ENCODE data around the gene CASQ2. TPM values are rescaled to one million over a fixed set of nuclear protein-coding genes. Genes with fewer than 3 reads are reported as not detected.
A peak's percentile ranks its signal among the peaks of the same experiment; 100 is the strongest.

CASQ2 gene
- polyA plus RNA-seq, 1 donor (not counting 4 experiments of a cell fraction or from before 2014, with no cell fraction given), result 0.04 TPM

DNA sequence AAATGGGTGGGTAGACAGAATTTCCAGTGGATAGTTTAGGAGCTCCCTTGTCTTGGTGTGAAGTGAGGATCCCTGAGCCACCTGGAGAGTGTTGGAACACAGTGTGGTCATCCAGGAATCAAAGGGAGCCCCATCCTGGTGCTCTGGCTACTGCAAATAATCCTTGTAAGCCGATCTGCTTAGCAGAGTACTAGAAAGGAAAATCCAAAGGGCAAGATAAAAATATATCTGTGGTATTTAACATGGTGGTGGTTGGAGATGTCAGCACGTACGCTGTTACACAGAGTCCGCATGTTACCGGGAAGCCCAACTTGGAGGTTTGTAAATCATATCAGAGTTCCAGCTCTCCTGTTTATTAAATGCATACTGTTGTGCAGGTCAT, 87.8 kb downstream of the CASQ2 start:
- Histone ChIP-seq H3K27me3 (ENCODE audit: control insufficient read depth, extremely low read depth, insufficient read depth, low read length) (no peaks in the 10 kb centered on the region), H3K79me2 (ENCODE audit: control insufficient read depth, insufficient read depth, low read length) (peaks cover 11% of the 10 kb centered on the region), H3K27ac (ENCODE audit: control insufficient read depth, insufficient read depth, low read length) (peak overlapping the region; percentile 88), H3K9ac (ENCODE audit: control insufficient read depth, extremely low read depth, insufficient read depth, low read length) (peak overlapping the region; percentile 43), H2AFZ (ENCODE audit: control insufficient read depth, low read length) (no peak overlapping the region), H3K9me1 (ENCODE audit: control insufficient read depth, extremely low read depth, insufficient read depth, low read length) (peaks cover 10% of the 10 kb centered on the region), H3K36me3 (ENCODE audit: control insufficient read depth in 2 of 2, extremely low read depth in 1 of 2, insufficient read depth in 2 of 2, low read length in 2 of 2) (peaks cover 13 to 31% of the 10 kb centered on the region in 2 experiments), H3K9me3 (ENCODE audit: control insufficient read depth, low read depth, low read length) (no peaks in the 10 kb centered on the region), H3K4me3 (ENCODE audit: control insufficient read depth in 2 of 3, extremely low read depth in 1 of 3, insufficient read depth in 2 of 3, low read depth in 1 of 3, low read length in 3 of 3) (no peak overlapping the region), H4K20me1 (ENCODE audit: control insufficient read depth, extremely low read depth, insufficient read depth, low read length) (peaks cover 3% of the 10 kb centered on the region), H3K4me2 (ENCODE audit: control insufficient read depth, extremely low read depth, insufficient read depth, low read depth, low read length) (peak overlapping the region; percentile 10), H3K4me1 (ENCODE audit: control insufficient read depth, extremely low read depth, insufficient read depth, low read length) (peaks cover 51% of the 10 kb centered on the region)
- dilution Hi-C loops (cut with MboI; ENCODE audit: extremely low pct_ligation_motif_present, low sequenced_read_pairs), result no loop called here
- TF ChIP-seq, protein P1, sequence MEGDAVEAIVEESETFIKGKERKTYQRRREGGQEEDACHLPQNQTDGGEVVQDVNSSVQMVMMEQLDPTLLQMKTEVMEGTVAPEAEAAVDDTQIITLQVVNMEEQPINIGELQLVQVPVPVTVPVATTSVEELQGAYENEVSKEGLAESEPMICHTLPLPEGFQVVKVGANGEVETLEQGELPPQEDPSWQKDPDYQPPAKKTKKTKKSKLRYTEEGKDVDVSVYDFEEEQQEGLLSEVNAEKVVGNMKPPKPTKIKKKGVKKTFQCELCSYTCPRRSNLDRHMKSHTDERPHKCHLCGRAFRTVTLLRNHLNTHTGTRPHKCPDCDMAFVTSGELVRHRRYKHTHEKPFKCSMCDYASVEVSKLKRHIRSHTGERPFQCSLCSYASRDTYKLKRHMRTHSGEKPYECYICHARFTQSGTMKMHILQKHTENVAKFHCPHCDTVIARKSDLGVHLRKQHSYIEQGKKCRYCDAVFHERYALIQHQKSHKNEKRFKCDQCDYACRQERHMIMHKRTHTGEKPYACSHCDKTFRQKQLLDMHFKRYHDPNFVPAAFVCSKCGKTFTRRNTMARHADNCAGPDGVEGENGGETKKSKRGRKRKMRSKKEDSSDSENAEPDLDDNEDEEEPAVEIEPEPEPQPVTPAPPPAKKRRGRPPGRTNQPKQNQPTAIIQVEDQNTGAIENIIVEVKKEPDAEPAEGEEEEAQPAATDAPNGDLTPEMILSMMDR (optimal IDR thresholded peaks at IDR 0.05 in 1 of 3, IDR thresholded peaks at IDR 0.05 in 1 of 3, conservative IDR thresholded peaks at IDR 0.05 in 1 of 3; ENCODE audit: extremely low read depth in 1 of 3, insufficient read depth in 2 of 3, low read length in 3 of 3), result no peak
- no peak for TF ChIP-seq EZH2 (IDR thresholded peaks at IDR 0.05; ENCODE audit: low read length)
- no peak for FAIRE-seq
- no peak for DNase-seq (ENCODE audit: low read depth, low spot score)

DNA sequence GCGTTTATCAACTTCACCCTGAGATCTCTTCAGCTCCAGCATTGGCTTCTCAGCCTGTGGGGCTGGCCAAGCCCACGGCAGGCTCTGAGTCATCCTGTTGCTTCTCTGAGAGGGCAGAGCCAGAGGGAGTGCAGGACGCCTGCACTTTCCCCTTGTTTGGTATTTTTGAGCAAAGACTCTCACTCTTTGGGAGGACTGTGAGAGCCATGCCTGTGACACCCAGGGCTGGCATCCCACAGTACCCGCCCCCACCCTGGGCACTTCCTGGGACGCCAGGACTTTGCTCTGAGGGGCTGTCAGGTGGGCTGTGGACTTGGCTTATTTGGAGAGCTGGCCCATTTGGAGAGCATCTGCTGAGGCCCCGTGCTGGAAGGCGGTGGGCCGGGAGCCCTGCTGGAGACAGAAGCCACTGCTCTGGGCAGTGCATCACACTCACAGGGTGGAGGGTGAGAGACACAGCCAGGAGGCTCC, 89.3 kb downstream of the CASQ2 start:
- dilution Hi-C loops (cut with MboI; ENCODE audit: extremely low pct_ligation_motif_present, low sequenced_read_pairs), result no loop called here
- peaks cover 4 to 19% of the 10 kb centered on the region in 2 experiments for H3K36me3 ChIP-seq (ENCODE audit: control insufficient read depth in 2 of 2, extremely low read depth in 1 of 2, insufficient read depth in 2 of 2, low read length in 2 of 2)
- no peak overlapping the region for H3K4me3 ChIP-seq (ENCODE audit: control insufficient read depth in 2 of 3, extremely low read depth in 1 of 3, insufficient read depth in 2 of 3, low read depth in 1 of 3, low read length in 3 of 3)
- peaks cover 51% of the 10 kb centered on the region for H3K4me1 ChIP-seq (ENCODE audit: control insufficient read depth, extremely low read depth, insufficient read depth, low read length)
- H3K79me2 ChIP-seq (ENCODE audit: control insufficient read depth, insufficient read depth, low read length), result peaks cover 20% of the 10 kb centered on the region
- peak overlapping the region; percentile 43 for H3K9ac ChIP-seq (ENCODE audit: control insufficient read depth, extremely low read depth, insufficient read depth, low read length)
- no peak overlapping the region for H2AFZ ChIP-seq (ENCODE audit: control insufficient read depth, low read length)
- no peak for TF ChIP-seq EZH2 (IDR thresholded peaks at IDR 0.05; ENCODE audit: low read length)
- peaks cover 10% of the 10 kb centered on the region for H3K9me1 ChIP-seq (ENCODE audit: control insufficient read depth, extremely low read depth, insufficient read depth, low read length)
- H3K27me3 ChIP-seq (ENCODE audit: control insufficient read depth, extremely low read depth, insufficient read depth, low read length), result no peaks in the 10 kb centered on the region
- no peaks in the 10 kb centered on the region for H3K9me3 ChIP-seq (ENCODE audit: control insufficient read depth, low read depth, low read length)
- DNase-seq (ENCODE audit: low read depth, low spot score) (no peak), FAIRE-seq (peak; percentile 67)
- peaks cover 3% of the 10 kb centered on the region for H4K20me1 ChIP-seq (ENCODE audit: control insufficient read depth, extremely low read depth, insufficient read depth, low read length)
- H3K27ac ChIP-seq (ENCODE audit: control insufficient read depth, insufficient read depth, low read length), result peak overlapping the region; percentile 88
- H3K4me2 ChIP-seq (ENCODE audit: control insufficient read depth, extremely low read depth, insufficient read depth, low read depth, low read length), result peak overlapping the region; percentile 10

DNA sequence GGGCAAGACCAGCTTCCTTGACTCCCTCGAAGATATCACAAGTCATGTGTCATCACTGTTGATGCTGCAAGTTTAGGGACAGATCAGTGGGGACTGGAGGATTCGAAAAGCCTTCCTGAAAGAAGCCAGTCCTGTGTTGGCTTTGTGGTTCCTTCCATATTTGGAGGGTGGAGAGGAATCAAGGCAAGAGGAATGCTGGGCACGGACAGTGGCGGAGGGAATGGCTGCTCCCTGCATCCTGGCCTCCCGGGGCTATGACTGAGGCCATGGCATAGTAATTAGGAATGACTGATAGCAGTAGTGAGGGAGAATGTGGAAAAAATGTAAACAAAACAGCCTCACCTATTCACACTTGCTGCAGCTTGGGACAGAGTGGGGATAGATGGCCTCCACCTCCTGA, 90.4 kb downstream of the CASQ2 start:
- H3K27ac ChIP-seq (ENCODE audit: control insufficient read depth, insufficient read depth, low read length), result peak overlapping the region; percentile 88
- H3K79me2 ChIP-seq (ENCODE audit: control insufficient read depth, insufficient read depth, low read length), result peaks cover 26% of the 10 kb centered on the region
- H3K4me1 ChIP-seq (ENCODE audit: control insufficient read depth, extremely low read depth, insufficient read depth, low read length), result peaks cover 51% of the 10 kb centered on the region
- DNase-seq (ENCODE audit: low read depth, low spot score) (no peak), FAIRE-seq (no peak)
- no peak overlapping the region for H3K9ac ChIP-seq (ENCODE audit: control insufficient read depth, extremely low read depth, insufficient read depth, low read length)
- TF ChIP-seq, protein P1 (optimal IDR thresholded peaks at IDR 0.05 in 1 of 3, IDR thresholded peaks at IDR 0.05 in 1 of 3, conservative IDR thresholded peaks at IDR 0.05 in 1 of 3; ENCODE audit: extremely low read depth in 1 of 3, insufficient read depth in 2 of 3, low read length in 3 of 3), result no peak
- no peak for TF ChIP-seq EZH2 (IDR thresholded peaks at IDR 0.05; ENCODE audit: low read length)
- H3K27me3 ChIP-seq (ENCODE audit: control insufficient read depth, extremely low read depth, insufficient read depth, low read length), result no peaks in the 10 kb centered on the region
- no peaks in the 10 kb centered on the region for H3K9me3 ChIP-seq (ENCODE audit: control insufficient read depth, low read depth, low read length)
- peaks cover 3% of the 10 kb centered on the region for H4K20me1 ChIP-seq (ENCODE audit: control insufficient read depth, extremely low read depth, insufficient read depth, low read length)
- H2AFZ ChIP-seq (ENCODE audit: control insufficient read depth, low read length), result no peak overlapping the region
- peaks cover 4 to 13% of the 10 kb centered on the region in 2 experiments for H3K36me3 ChIP-seq (ENCODE audit: control insufficient read depth in 2 of 2, extremely low read depth in 1 of 2, insufficient read depth in 2 of 2, low read length in 2 of 2)
- no peak overlapping the region for H3K4me2 ChIP-seq (ENCODE audit: control insufficient read depth, extremely low read depth, insufficient read depth, low read depth, low read length)
- H3K4me3 ChIP-seq (ENCODE audit: control insufficient read depth in 2 of 3, extremely low read depth in 1 of 3, insufficient read depth in 2 of 3, low read depth in 1 of 3, low read length in 3 of 3), result no peak overlapping the region
- H3K9me1 ChIP-seq (ENCODE audit: control insufficient read depth, extremely low read depth, insufficient read depth, low read length), result peaks cover 10% of the 10 kb centered on the region
- dilution Hi-C loops (cut with MboI; ENCODE audit: extremely low pct_ligation_motif_present, low sequenced_read_pairs), result no loop called here
